GM18511 (cell line): Measurements from ENCODE around the gene KDM2B.

ENCODE experiments used
- ATAC-seq: cut with Tn5 transposase; IDR thresholded peaks from one replicate; pipeline ENCODE4 v1.9.1; 2021; ENCODE audit warnings: mild to moderate bottlenecking, moderate library complexity; ENCODE audit not compliant: unreplicated experiment

KDM2B gene

DNA sequence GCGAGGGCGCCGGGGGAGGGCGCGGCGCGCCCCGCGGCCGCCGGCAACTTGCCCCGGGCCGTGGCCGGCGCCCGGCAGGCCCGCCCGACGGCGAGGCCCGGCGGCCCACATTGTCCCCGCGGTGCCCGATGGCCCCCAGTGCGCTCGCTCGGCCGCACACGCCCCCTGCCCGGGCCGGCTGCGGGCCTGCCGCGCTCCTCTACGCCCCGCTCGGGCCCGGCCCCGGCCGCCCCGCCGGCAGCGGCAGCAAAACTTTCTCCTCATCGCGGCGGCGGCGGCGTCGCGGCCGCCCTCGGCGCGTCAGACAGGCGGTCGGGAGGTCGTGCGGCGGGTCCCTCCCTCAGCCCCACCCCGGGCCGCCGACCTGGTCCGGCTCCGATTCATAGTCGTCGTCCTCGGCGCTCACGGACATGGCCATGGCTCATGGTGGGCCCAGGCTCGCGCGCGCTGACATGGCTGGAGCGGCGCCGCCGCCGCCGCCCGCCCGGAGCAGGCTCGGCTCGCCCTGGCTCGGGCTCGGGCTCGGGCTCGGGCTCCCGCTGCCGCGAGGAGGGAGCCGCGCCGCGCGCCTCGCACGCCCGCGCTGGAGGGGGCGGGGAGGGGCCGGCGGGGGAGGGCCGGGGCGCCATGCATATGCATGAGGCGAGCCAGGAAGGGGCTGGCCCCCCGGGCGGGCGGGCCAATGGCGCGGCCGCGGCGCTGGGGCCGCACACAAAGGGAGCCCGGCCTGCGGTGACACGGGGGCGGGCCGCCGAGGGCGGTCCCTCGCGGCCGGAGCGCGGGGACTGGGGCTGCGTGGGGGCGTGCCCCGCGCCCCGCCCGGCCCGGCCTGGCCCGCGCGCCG, 113.8 kb downstream of the KDM2B start:
- ATAC-seq: peak; percentile 88

DNA sequence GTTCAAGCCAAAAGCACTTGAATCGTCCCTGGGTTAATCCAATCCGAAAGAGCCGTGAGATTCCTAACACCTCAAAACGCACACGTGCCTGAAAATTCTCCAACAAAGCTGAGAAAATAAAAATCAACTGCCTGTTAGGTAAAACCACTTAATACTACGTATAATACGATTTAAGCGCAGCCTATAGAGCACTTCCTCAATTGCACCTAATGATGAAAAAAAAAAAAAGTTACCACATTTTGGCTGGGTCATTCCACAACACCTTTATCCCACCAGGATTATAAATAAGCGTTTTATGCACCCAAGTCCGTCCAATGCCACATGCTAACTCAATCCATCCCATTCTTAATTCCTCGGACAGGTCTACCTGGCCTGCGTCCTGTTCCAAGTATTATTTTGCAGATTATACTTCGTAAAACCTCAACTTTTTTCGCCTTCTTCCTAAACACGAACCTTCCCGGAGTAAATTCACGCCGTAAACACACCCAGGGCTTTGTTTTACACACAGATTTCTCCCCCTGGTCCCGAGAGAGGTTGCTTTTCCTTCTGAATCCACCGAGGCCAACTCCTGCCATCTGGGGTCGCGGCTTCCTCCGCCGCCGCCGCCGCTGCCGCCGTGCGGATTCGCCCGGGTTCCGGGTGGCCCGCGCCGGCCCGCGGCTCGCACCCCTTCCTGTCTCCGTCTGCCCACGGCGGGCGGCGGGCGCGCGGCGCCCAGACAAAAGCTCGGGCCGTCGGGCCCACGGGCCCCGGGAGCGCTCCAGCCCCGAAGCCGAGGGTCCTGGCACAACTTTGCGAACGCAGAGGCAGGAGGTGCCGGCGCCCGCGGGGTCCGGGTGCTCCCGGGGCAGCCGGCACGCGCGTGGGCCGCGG, 114.7 kb downstream of the KDM2B start:
- ATAC-seq: peak; percentile 13

DNA sequence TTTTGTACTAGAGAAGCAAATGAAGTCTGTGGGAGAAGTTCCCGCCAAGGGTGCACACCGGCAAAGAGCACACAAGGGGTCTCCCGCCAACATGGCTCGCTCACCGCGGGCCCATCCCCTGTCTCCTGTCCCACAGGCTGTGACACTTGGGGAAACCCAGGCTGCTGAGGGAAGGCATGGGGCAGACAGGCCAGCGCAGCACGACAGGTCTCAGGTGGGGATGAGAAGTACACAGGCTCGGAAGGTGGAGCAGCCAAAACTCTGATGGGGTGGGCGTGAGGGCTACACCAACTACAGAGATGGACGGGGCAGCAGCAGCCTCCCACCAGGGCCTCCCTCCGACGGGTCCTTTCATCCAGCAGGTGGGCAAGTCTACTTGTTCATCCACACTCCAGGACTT, 116.5 kb downstream of the KDM2B start:
- no peak for ATAC-seq

DNA sequence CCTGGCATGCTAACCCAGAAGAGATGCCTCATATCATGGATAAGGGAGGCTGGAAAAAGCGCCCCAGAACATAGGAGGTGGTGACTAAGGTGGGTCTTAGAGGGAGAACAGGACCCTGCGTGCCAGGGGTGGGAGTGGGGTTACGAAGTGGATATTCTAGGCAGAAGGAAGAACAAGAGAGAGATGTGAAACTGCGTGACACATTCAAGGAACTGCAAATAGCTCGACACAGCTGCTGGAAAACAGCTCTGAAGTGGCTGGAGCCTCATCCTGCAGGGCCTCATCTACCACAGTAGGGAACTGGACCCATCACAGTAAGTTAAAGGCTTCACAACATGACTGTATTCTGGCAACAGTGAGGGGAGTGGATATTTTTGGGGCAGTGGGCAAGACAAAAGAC, 119.8 kb downstream of the KDM2B start:
- ATAC-seq: no peak

DNA sequence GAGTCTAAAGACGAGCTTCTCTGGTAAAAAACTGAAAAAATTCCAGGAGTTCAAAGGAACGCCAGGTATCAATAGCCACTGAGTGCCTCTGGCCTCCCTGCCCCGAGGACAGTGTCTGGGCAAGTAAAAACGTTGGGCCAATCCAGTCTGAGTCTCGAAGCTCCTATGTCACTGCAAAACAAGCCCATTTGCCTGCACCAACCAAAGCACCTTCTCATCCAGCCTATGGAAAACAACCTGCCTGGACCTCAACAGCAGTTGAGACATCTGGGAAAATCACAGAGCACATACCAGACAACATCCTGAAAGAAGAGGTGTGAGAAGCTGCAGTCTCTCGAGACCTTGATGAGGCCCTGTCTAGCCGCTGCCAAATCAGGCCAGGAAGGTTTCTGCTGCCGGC, 124.3 kb downstream of the KDM2B start:
- no peak for ATAC-seq

DNA sequence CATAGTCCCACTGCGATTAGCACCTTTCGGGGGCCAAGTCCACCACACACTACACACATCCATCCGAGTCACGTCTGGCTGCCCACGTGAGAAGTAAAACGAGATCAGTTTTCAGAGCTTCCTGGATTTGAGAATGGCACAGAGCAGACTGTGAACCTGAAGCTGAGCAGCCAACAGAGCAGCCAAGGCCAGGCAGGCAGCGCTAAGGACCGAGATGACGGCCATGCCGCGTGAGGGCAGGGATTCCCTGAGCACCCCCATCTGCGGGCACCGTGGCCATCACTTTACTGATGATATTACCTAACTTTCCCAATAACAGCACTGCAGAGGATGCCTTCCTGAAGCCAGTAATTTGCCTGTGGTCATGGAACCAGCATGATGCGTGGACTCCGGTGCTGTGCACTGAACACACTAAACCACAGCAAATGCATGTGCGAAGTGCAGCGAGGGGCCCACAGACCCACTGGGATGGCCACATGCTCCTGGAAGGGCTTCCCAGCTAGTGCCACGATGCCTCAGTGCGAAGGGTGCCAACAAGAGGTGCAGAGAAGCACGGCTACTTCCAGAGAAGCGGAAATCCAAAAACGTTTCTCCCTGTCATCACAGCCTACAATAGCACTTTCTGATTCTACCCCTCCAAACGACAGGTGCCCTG, 124.9 kb downstream of the KDM2B start:
- no peak for ATAC-seq

DNA sequence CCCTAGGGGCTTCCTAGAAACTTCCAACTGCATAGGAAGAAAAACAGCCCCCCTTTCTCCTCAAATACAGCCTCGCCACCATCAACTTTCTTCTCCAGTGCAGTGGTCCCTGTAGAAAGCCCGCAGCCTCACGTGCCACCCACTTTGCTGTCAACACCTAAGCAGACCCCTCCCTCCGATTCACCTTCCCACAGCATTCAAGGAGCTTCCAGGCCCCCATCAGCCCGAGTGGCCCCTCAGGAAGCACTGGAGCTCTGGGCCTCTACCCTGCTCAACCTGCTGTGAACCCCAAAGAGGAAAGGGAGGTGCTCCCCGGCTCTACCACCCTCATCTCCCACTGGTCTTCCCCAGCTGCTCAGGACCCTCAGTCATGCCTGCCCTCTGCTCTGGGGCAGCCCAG, 125.9 kb downstream of the KDM2B start:
- no peak for ATAC-seq

DNA sequence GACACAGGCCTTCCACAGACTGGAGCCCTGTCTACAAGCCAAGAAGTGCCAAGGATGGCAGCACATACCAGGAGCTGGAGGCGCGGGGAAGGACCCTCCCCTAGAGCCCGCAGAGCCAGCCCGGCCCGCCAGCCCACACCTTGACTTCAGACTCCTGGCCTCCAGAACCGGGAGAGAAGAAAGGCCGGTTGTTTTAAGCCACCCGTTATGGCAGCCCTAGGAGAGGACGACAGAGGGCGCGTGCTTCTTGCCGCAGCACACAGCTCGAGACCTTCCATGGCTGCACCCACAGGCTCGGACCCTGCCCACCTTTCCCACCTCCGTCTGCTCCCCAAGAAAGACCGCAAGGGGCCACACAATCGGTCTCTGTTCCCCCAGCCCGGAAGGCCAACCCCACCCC, 127.2 kb downstream of the KDM2B start:
- ATAC-seq: no peak

DNA sequence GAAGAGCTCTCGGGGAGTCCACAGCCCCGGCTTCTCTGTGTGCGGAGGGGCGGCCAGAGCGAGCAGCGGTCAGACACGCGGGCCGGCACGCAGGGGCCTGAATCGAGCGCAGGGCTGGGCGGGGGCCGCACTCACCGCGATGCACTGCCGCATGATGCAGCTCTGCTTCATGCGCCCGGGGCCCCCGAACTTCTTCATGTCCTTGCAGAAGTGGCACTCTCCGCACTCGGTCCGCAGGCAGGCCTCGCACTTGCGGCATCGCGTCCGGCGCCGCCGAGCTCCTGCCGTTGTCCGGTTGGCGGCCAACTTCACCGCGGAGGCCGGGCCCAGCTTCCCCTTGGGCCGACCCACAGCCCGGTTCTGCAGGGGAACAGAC, 127.8 kb downstream of the KDM2B start:
- no peak for ATAC-seq

DNA sequence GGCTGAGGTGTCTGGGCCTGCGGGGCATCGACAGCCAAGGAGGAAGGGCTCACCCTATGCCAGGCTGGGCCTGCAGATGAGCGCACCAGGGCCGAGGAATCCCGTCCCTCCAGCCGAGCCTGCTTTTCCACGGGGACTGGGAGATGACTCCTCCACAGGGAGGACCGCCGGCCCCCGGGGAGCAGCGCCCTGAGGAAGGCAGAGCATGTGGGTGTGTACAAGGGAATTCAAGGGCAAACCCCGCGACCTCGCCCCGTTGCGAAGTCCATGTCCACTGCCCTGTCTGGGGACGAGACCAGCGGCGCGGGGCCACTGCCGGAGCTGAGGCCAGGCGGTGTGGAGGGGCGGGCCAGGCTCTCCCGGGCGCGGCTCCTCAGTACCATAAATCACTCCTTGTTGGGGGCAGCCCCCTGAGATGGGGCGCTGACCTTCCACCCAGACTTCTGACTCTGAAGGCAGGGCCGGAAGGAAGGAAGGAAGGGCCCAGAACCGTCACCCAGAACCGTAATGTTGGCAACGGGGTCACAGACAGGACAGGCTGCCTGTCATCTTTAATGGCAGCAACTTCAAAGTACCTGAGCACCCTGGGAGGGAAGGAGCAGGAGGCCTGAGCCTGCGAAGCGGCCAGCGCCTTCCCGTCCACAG, 128.4 kb downstream of the KDM2B start:
- ATAC-seq: no peak

DNA sequence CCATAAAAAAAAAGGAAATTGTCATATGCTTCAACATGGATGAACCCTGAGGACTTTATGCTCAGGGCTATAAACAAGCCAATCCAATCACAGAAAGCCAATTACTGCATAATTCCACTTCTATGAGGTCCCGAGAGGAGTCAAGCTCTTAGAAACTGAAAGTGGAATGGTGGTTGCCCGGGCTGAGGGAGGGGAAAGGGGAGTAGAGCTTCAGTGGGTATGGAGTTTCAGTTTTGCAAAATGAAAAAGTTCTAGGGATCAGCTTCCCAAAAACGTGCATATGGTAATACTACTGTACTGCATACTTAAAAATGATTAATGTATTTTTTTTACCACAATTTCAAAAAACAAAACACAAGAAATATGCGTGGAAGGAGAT, 128.9 kb downstream of the KDM2B start:
- no peak for ATAC-seq

DNA sequence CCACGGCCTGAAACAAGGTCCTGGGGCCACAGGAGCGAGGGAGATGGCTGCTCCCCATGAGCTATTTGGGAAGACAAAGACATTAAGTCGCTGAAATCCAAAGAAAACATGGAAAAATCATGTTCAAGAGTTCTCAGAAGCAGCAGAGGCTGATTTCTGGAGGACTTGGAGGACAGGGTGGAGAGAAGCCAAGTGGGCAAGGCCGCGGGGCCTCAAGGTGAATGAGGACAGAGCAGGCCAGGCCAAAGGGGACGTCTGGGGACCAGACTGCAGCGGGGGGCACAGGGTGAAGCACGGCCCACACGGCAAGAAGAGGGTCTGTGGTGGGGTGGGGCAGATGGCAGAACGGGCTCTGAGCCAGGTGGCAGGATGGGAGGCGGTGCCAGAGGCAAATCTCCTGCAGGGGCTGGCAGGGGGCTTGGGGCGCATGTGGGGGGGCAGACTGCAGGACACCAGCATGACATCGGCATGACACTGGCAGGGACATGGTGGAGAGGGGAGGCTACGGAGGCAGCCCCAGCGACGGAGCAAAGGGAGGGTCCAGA, 132.0 kb downstream of the KDM2B start:
- ATAC-seq: no peak

DNA sequence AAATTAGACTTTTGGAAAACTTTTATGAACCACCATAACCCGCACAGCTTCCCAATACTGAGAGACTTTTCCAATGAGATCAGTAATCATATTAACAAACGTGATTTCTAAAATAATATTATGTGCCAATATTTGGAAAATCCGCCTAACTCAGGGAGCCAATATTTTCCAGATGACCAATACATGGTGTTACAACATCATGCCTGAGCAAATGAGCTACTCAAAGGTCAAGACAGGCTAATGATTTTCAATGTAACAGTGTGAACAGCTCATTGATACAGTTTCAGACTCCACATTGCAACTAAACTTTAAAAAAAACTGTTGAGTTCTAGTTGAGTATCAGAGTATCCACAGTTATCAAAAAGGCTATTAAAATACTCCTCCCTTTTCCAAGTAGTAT, 134.1 kb downstream of the KDM2B start:
- no peak for ATAC-seq

DNA sequence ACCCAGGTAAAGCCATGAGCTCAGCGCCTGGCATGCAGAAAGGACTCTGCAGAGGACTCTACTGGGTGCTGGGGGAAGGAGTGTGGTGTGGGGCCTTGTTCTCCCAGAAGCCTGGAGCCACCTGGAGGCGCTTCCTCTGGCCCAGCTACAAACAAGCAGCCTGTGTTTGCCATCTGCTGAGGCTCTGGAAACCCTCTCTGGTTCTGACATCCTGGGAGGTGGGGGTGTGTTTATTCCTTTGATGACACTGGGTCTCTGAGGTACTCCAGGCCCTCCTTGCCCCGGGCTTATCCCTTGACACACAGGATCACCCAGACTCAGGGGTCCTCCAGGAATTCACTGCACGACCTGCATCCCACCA, 136.0 kb downstream of the KDM2B start:
- no peak for ATAC-seq

DNA sequence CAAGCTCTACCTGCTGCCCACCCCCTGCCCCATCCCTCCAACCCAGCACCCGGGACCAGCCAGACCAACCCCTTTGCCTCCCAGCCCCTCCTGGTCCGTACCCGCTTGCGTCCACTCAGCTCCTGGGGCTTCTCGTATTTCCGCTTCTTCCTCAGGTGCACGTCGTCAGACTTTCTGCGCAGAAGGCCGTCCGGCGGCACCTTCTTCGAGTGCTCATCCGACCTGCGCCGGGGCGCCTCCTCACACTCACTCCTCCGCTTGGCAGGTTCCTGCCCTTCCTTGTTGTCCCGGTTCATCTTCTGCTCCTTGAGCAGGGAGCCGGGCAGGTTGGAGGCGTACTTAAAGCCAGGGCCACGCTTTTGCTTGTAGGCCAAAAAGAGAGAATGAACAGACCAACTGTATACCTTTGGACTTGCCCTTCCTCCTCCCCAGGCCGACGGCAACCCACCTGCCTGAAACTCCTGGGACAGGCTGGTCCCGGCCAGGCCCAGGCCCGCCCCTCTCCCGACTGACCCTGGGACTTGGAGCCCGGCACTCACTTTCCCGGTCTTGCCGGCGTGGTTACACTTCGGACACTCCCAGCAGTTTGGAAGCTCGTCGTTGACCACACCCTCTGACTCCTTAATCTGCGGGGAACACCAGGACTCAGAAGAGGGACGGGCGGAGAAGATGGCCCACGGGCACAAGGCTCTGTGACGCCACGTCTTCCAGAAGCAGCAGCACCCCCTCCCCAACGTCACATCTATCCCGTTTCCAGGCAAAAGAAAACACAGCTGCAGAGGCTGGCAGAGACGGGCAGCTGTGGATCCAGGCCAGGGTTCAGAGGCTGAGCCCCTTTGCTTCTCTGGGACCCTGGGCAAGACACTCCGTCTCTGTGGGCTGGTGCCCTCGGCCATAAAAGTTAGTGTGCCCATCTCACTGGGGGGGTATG, 136.6 kb downstream of the KDM2B start:
- ATAC-seq: no peak

DNA sequence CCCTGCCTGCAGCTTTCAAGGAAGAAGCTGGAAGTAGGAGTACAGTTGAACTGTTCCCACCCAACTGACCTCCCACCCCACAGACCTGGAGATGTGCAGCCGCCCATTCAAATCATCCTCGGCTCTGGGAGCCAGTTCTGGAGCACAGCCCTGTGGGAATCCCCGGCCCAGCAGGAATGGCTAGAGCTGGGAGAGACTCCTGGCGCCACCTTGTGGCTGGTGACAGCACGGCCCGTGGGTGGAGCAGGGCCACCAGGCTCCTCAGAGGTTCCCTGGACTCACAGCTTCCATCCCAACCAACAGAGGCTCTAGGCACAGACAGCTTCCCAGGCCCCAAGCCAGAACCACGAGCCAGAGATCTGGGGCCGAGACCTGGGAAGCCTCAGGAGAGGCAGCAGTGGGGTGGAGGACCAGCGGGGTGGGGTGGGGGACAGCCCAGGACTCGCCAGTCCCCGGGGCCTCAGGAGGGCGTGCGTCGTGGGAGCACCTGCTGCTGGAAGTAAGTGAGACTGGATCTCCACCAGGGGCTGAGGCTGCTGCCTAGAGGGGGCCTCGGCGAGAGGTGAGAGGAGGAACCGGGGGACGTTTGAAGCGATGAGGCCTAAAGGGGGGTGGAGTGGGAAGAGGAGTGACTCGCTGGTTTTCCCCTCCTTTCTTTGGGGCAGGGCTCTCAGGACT, 137.5 kb downstream of the KDM2B start:
- ATAC-seq: no peak

DNA sequence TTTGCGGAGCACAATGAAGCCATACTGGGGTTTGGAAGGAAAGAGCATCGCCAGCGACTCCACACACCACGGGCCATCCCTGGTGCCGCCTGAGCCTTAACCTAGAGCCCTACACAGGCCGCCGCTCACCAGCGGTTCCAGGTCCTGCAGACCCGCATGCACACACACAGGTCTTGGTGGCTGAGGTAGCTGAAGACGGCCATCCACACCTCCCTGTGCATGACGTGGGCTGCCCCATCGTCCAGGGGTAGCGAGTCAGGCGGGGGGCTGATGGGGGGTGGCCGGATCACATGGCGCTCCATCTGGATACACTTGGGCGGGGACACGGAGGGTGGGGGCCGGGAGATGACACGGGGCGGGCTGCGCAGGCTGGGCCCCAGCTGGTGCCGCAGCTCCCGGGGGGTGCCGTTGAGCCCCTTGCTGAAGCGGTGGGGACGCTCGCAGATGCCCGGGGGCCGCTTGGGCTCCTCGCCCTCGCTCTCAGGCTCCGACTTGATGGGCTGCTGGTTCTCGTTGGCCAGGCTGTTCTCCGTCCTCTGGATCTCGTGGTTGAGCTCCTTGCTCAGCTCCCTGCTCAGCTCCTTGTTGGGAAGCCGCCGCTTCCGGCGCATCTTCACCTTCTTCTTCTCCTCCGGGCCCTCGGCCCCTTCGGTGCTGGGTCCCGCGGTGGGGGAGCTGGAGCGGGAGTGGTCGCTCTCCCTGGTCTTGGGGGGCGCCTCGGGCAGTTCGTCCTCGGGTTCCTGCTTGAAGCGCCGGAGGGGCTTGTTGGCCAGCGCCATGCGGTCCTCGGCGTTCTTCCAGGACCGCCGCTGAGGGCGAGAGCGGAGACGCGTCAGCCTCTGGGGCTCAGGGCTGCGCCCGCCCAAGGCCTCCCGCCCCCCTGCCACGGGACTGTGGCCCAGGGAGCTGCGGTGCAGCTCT, 138.5 kb downstream of the KDM2B start:
- ATAC-seq: no peak

DNA sequence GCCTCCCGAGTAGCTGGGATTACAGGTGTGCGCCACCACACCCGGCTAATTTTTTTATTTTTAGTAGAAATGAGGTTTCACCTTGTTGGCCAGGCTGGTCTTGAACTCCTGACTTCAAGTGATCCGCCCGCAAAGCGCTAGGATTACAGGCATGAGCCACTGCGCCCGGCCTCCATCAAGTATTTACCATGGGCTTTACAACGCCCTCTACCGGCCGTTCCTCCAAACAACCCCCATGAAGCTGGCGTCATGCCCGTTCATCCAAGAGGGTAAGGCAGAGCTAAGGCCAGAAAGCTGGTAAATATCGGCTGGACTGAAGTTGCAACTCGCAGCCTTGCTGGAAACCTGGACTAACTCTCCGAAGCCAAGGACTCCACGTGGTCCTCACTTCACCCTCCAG, 139.3 kb downstream of the KDM2B start:
- no peak for ATAC-seq
